Measurements from ENCODE around the gene IER3.
"Not testable (repeated sequence)": the region's sequence is repeated elsewhere in the genome, so short reads cannot be mapped to it uniquely, and the experiment has no call there.

The IER3 gene

GRCh38 chr6:30763155-30763617 is 18.8 kb upstream of the IER3 start:
- Histone ChIP-seq H3K4me1 (ENCODE audit: insufficient read depth, low read length) (peaks cover 21% of the 10 kb centered on the region), H3K9me3 (ENCODE audit: control insufficient read depth, insufficient read depth, low read length) (no peaks in the 10 kb centered on the region), H3K9ac (ENCODE audit: low read depth, low read length) (no peak overlapping the region; the same call in 1 of the 2 replicates), H3K36me3 (ENCODE audit: insufficient read depth, low read length) (no peaks in the 10 kb centered on the region; the same call in 1 of the 2 replicates)

- H3K9me3 ChIP-seq (ENCODE audit: control insufficient read depth, insufficient read depth, low read length): no peaks in the 10 kb centered on the region
- H3K9ac ChIP-seq (ENCODE audit: low read depth, low read length): no peak overlapping the region
These were observed 17.6 kb upstream of the IER3 start for GRCh38 chr6:30761791-30762429.

GRCh38 chr6:30760549-30760948 is 16.2 kb upstream of the IER3 start:
- H3K36me3 ChIP-seq (ENCODE audit: insufficient read depth, low read length): no peaks in the 10 kb centered on the region; the same call in none of the 2 replicates
- H3K9me3 ChIP-seq (ENCODE audit: control insufficient read depth, insufficient read depth, low read length): no peaks in the 10 kb centered on the region
- peaks cover 21% of the 10 kb centered on the region for H3K4me1 ChIP-seq (ENCODE audit: insufficient read depth, low read length)
- H3K9ac ChIP-seq (ENCODE audit: low read depth, low read length): no peak overlapping the region

More at GRCh38 chr6:30761791-30762429, 17.6 kb upstream of the IER3 start:
- peaks cover 21% of the 10 kb centered on the region for H3K4me1 ChIP-seq (ENCODE audit: insufficient read depth, low read length)
- no peaks in the 10 kb centered on the region; the same call in none of the 2 replicates for H3K36me3 ChIP-seq (ENCODE audit: insufficient read depth, low read length)

GRCh38 chr6:30759575-30760239 is 15.4 kb upstream of the IER3 start:
- Histone ChIP-seq H3K9ac (ENCODE audit: low read depth, low read length) (no peak overlapping the region), H3K4me1 (ENCODE audit: insufficient read depth, low read length) (peaks cover 21% of the 10 kb centered on the region), H3K9me3 (ENCODE audit: control insufficient read depth, insufficient read depth, low read length) (no peaks in the 10 kb centered on the region), H3K36me3 (ENCODE audit: insufficient read depth, low read length) (no peaks in the 10 kb centered on the region; the same call in none of the 2 replicates)

DNA sequence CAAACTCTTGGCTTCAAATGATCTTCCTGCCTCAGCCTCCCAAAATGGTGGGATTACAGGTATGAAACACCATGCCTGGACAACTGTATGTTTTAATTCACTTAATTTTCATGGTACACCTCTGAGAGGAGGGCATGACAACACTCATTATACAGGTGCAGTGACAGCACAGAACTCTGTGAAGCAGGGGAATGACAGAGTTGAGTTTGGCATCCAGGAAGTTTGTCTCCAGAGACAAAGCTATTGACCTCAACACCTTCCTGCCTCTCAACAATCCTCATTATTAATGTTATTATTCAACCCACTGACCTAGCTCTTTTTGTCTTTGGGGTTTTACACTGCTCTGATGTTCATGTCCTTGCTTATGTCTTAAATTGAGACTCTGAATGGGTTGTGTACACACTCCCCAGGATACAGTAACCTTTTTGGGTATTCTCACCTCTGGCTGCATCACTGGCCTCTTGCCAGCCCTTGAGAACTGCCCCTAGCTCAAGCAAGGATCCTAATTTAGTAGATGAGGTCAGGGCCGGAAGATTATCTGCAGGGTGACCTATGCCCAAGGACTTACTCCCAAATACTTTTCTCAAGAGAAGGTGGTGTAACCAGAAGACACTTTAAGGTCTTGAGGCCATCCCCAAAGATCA is 13.0 kb upstream of the IER3 start:
- peaks cover 14% of the 10 kb centered on the region; the same call in 1 of the 2 replicates for H3K4me1 ChIP-seq (ENCODE audit: insufficient read depth, low read length)

DNA sequence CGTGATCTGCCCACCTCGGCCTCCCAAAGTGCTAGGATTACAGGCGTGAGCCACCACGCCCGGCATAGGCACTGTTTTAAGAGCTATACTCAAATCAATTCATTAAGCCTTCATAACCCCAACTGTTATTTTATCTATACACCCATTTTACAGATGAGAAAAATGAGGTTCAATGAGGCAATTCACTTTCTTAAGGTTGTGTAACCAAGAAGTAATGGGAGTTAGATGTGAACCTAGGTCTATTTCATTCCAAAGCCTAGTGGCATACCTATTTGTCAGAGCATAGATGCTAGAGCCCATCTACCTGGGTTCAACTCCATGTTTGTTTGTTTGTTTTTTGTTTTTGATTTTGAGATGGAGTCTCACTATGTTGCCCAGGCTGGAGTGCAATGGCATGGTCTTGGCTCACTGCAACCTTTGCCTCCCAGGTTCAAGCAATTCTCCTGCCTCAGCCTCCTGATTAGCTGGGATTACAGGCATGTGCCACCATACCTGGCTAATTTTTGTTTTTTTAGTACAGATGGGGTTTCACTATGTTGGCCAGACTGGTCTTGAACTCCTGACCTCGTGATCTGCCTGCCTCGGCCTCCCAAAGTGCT is 12.2 kb upstream of the IER3 start:
- not testable (repeated sequence) for H3K36me3 ChIP-seq (ENCODE audit: insufficient read depth, low read length); H3K9ac ChIP-seq (ENCODE audit: low read depth, low read length); H3K9me3 ChIP-seq (ENCODE audit: control insufficient read depth, insufficient read depth, low read length)
- peaks cover 14% of the 10 kb centered on the region; the same call in 1 of the 2 replicates for H3K4me1 ChIP-seq (ENCODE audit: insufficient read depth, low read length)

More for the DNA sequence above, 13.0 kb upstream of the IER3 start:
- Histone ChIP-seq H3K9me3 (ENCODE audit: control insufficient read depth, insufficient read depth, low read length) (no peaks in the 10 kb centered on the region), H3K9ac (ENCODE audit: low read depth, low read length) (no peak overlapping the region), H3K36me3 (ENCODE audit: insufficient read depth, low read length) (no peaks in the 10 kb centered on the region; the same call in none of the 2 replicates)

DNA sequence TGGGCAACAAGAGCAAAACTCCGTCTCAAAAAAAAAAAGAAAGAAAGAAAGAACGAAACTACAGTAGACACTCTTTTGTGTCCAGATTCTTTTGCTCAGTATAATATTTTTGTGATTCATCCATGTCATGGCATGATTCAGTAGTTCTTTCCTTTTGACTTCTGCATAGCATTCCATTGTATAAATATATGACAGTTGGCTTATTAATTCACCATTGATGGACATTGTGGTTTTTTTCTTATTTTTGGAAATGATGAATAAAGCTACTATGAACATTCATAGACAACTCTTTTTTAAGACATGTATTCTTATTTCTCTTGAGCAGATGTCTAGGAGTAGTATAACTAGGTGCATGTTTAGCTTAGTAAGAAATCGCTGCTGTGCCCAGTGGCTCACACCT is 10.3 kb upstream of the IER3 start:
- H3K36me3 ChIP-seq (ENCODE audit: insufficient read depth, low read length): no peaks in the 10 kb centered on the region; the same call in 1 of the 2 replicates
- H3K9ac ChIP-seq (ENCODE audit: low read depth, low read length): no peak overlapping the region
- H3K9me3 ChIP-seq (ENCODE audit: control insufficient read depth, insufficient read depth, low read length): no peaks in the 10 kb centered on the region
- H3K4me1 ChIP-seq (ENCODE audit: insufficient read depth, low read length): peaks cover 11% of the 10 kb centered on the region; the same call in 1 of the 2 replicates

DNA sequence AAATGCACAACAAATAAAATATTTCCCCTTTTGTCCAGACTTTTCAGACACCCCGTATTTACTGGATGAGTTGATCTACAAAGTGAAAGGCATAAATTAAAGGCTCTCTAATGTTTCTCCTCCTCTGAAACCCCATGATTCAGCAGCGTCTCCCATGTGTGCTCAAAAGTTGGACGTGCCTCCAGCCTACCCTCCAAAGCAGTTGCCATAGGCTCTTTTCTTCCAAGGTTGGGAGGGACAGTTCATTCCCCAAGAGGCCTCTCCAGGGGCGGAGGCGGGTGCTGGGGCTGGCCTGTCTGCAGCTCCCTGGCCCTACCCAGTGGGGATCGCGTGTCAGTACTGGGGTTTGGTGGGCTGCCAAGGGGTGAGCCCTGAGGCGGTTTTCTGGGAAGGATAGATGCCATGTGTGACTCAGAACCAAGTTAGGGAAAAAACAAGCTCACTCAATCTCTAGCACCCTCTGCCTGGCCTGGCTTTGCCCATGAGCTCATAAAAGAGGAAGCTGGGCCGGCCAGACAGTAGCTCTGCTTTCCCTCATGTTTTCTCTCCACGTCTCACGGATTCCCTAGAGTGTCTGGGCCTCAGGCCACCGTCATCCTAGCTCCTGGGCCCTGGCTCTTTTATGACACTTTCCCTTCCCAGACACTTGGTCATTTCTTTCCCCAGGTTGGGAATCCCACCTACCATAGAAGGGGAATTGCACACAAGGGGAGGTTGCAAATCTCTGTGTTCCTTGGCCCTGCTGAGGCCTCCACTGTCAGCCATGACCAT is 8.0 kb upstream of the IER3 start:
- Histone ChIP-seq H3K9ac (ENCODE audit: low read depth, low read length) (no peak overlapping the region), H3K4me1 (ENCODE audit: insufficient read depth, low read length) (peaks cover 14% of the 10 kb centered on the region; the same call in 1 of the 2 replicates), H3K36me3 (ENCODE audit: insufficient read depth, low read length) (no peaks in the 10 kb centered on the region), H3K9me3 (ENCODE audit: control insufficient read depth, insufficient read depth, low read length) (no peaks in the 10 kb centered on the region)

DNA sequence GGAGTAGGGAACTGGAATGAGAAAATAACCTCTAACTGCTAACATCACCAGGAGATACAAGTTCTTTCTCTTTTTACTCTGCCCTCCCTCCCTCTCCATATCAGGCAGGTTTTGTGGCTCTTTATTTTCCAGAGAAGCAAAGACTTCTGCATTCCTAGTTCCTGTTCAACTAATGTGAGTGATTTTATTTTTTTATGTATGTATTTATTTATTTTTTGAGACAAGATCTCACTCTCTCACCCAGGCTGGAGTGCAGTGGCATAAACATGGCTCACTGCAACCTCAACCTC is 6.0 kb upstream of the IER3 start:
- Histone ChIP-seq H3K36me3 (ENCODE audit: insufficient read depth, low read length) (no peaks in the 10 kb centered on the region), H3K9me3 (ENCODE audit: control insufficient read depth, insufficient read depth, low read length) (no peaks in the 10 kb centered on the region), H3K4me1 (ENCODE audit: insufficient read depth, low read length) (peaks cover 17% of the 10 kb centered on the region; the same call in 1 of the 2 replicates), H3K9ac (ENCODE audit: low read depth, low read length) (no peak overlapping the region)

GRCh38 chr6:30749554-30750378 is 5.4 kb upstream of the IER3 start:
- H3K4me1 ChIP-seq (ENCODE audit: insufficient read depth, low read length): peaks cover 21% of the 10 kb centered on the region; the same call in 1 of the 2 replicates
- H3K9me3 ChIP-seq (ENCODE audit: control insufficient read depth, insufficient read depth, low read length): no peaks in the 10 kb centered on the region
- H3K36me3 ChIP-seq (ENCODE audit: insufficient read depth, low read length): no peaks in the 10 kb centered on the region
- H3K9ac ChIP-seq (ENCODE audit: low read depth, low read length): no peak overlapping the region

GRCh38 chr6:30748851-30749540 is 4.6 kb upstream of the IER3 start:
- H3K4me1 ChIP-seq (ENCODE audit: insufficient read depth, low read length): peaks cover 21% of the 10 kb centered on the region; the same call in 1 of the 2 replicates
- H3K9me3 ChIP-seq (ENCODE audit: control insufficient read depth, insufficient read depth, low read length): no peaks in the 10 kb centered on the region
- no peak overlapping the region for H3K9ac ChIP-seq (ENCODE audit: low read depth, low read length)
- no peaks in the 10 kb centered on the region for H3K36me3 ChIP-seq (ENCODE audit: insufficient read depth, low read length)

GRCh38 chr6:30747902-30748769 is 3.8 kb upstream of the IER3 start:
- Histone ChIP-seq H3K4me1 (ENCODE audit: insufficient read depth, low read length) (peaks cover 21% of the 10 kb centered on the region; the same call in 1 of the 2 replicates), H3K9me3 (ENCODE audit: control insufficient read depth, insufficient read depth, low read length) (no peaks in the 10 kb centered on the region), H3K9ac (ENCODE audit: low read depth, low read length) (no peak overlapping the region), H3K36me3 (ENCODE audit: insufficient read depth, low read length) (0 out of 2 replicates have a peak, but pooled peaks cover 5% of the 10 kb centered on the region)
